ENCODE results near the gene SORBS1. TPM values are rescaled to one million over a fixed set of nuclear protein-coding genes. Genes with fewer than 3 reads are reported as not detected.

SORBS1 gene
- total and polyA plus RNA-seq, 8 donors, result 11.4 to 25.6 (median 16.8) TPM

DNA sequence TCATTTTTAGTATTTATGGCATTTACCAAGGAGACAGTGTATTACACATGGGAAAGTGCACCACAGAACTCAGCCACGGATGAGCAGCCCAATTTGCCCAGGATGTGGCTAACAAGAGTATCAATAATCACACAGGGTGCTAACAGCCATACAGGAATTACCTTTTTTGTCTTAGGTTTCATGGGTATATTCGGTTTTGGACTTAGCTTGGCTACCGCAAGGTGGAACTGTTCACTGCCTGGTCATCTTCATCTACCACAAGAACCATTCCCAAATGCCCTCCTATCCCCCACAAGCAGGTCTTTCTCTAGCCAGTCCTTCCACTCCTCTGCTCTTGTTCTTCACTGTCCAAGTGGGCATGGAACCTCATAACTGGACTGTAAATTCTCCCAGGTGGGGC, 276.4 kb downstream of the SORBS1 start:
- no peak overlapping the region for H3K4me3 ChIP-seq
- H3K9me3 ChIP-seq, result no peaks in the 10 kb centered on the region
- TF ChIP-seq, protein P1, sequence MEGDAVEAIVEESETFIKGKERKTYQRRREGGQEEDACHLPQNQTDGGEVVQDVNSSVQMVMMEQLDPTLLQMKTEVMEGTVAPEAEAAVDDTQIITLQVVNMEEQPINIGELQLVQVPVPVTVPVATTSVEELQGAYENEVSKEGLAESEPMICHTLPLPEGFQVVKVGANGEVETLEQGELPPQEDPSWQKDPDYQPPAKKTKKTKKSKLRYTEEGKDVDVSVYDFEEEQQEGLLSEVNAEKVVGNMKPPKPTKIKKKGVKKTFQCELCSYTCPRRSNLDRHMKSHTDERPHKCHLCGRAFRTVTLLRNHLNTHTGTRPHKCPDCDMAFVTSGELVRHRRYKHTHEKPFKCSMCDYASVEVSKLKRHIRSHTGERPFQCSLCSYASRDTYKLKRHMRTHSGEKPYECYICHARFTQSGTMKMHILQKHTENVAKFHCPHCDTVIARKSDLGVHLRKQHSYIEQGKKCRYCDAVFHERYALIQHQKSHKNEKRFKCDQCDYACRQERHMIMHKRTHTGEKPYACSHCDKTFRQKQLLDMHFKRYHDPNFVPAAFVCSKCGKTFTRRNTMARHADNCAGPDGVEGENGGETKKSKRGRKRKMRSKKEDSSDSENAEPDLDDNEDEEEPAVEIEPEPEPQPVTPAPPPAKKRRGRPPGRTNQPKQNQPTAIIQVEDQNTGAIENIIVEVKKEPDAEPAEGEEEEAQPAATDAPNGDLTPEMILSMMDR (IDR thresholded peaks at IDR 0.05), result no peak
- H3K27me3 ChIP-seq, result no peaks in the 10 kb centered on the region
- no peak for DNase-seq
- no peaks in the 10 kb centered on the region for H3K36me3 ChIP-seq
- 87 to 88% methylated on average over 3 of the region's 3 CpGs for WGBS, 2 donors
- intact Hi-C loops (cut with DNase I), result no loop called here
- FAIRE-seq, result no peak
- peaks cover 7 to 18% (median 12%) of the 10 kb centered on the region in 3 donors for H3K4me1 ChIP-seq
- ATAC-seq, result no peak
- no peak overlapping the region for H3K27ac ChIP-seq

DNA sequence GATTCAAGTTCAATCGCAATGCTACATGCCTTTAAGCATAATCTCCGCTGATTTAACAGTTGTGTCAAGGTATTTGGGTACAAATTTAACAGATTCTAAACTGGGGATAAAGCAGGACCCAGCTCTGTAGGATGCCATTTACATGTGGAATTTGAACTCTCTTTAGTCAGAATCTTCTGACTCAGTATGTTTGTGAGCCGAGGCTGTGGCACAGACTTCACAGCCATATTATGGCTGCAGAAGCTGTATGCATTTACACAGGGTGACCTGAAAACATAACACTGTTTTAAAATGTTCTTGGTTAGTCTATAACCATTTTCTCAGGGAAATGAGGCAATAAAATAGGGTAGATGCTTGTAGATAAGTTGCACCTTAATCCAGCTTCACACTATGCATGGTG, 279.1 kb downstream of the SORBS1 start:
- H3K4me3 ChIP-seq, result no peak overlapping the region
- no peak overlapping the region for H3K27ac ChIP-seq
- no peaks in the 10 kb centered on the region for H3K27me3 ChIP-seq
- intact Hi-C loops (cut with DNase I), result no loop called here
- no peak for FAIRE-seq
- H3K4me1 ChIP-seq, result peaks cover 0 to 16% (median 0%) of the 10 kb centered on the region in 3 donors
- ATAC-seq, result no peak
- no peak for DNase-seq
- TF ChIP-seq, protein P1 (IDR thresholded peaks at IDR 0.05), result no peak
- H3K36me3 ChIP-seq, result no peaks in the 10 kb centered on the region
- 90 to 93% methylated on average over 3 of the region's 3 CpGs for WGBS, 2 donors
- no peaks in the 10 kb centered on the region for H3K9me3 ChIP-seq

DNA sequence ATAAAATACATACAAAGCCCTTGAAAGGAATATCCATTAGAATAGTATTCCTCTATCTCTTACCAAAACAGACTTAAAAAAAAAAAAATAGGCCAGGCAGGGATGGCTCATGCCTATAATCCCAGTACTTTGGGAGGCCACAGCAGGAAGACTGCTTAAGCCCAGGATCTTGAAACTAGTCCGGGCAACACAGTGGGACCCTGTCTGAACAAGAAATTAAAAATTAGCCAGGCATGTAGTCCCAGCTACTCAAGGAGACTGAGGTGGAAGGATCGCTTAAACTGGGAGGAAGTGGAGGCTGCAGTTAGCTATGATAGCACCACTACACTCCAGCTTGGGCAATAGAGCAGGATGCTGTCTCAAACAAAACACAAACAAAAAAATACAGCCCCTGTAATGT, 280.0 kb downstream of the SORBS1 start:
- WGBS, 2 donors, result 92 to 95% methylated on average over 2 of the region's 2 CpGs
- Histone ChIP-seq H3K27me3 (no peaks in the 10 kb centered on the region), H3K36me3 (no peaks in the 10 kb centered on the region), H3K4me1 (peaks cover 0 to 22% (median 0%) of the 10 kb centered on the region in 3 donors), H3K9me3 (no peaks in the 10 kb centered on the region), H3K4me3 (no peak overlapping the region), H3K27ac (no peak overlapping the region)
- no peak for DNase-seq
- intact Hi-C loops (cut with DNase I), result no loop called here
- no peak for ATAC-seq
- no peak for FAIRE-seq
- TF ChIP-seq, protein P1 (IDR thresholded peaks at IDR 0.05), result no peak

DNA sequence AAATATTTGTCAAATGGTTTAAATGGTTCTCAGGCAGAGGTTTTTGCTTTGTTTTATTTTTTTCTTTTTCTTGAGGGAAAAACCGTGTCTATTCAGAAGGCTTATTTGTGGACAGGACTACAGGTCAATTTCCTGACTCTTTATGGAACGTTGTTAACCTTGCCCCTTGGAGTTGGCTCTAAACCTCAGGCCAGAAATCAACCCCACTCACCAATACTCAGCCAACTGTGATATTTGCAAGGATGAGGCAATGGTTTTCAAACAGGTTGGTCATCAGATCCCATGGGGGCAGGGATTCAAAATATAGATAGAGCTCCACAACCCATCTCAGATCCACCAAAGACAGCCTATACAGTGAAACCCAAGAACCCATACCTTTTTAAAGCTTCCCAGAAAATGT, 280.5 kb downstream of the SORBS1 start:
- no peak overlapping the region for H3K27ac ChIP-seq
- TF ChIP-seq, protein P1 (IDR thresholded peaks at IDR 0.05), result no peak
- H3K4me3 ChIP-seq, result no peak overlapping the region
- peaks cover 0 to 28% (median 0%) of the 10 kb centered on the region in 3 donors for H3K4me1 ChIP-seq
- DNase-seq, result no peak
- H3K27me3 ChIP-seq, result no peaks in the 10 kb centered on the region
- FAIRE-seq, result no peak
- ATAC-seq, result no peak
- 55 to 59% methylated on average over 2 of the region's 2 CpGs for WGBS, 2 donors
- H3K36me3 ChIP-seq, result no peaks in the 10 kb centered on the region
- intact Hi-C loops (cut with DNase I), result no loop called here
- H3K9me3 ChIP-seq, result no peaks in the 10 kb centered on the region

DNA sequence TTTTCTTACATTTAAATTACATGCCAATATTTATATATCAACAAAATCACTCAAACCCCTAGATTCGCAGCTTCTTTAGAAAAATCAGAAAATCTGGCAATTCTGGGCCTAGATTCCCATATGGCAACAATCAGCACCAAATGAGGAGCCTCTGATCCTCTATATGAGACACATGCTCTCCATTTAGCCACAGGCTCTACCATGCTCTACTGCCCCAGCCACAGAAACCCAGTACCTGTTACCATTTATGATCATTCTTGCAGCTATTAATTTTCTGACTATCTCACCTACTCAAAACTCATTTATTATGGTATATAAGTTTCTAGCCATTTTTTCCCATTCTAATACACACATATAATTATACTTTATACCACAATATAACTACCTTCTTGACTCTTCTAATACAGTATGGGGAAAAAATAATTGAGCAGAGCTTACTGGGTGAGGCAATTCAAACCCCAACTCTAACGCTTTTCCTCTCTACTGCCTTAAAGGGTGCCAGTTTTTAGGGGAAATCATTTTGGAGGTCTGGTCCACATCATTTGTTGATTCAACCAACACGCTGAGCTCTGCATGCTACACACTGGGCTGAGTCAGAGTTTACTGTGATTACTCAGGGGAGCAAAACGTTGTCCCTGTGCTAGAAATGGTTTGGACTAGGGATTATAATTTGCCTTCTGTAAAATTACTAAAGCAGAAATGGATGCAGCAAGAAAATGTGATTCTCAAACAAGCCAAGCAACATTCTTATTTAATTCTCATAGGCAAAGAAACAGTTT, 281.9 kb downstream of the SORBS1 start:
- Histone ChIP-seq H3K4me3 (no peak overlapping the region), H3K4me1 (peaks cover 0 to 32% (median 0%) of the 10 kb centered on the region in 3 donors), H3K9me3 (no peaks in the 10 kb centered on the region), H3K36me3 (no peaks in the 10 kb centered on the region), H3K27me3 (no peaks in the 10 kb centered on the region), H3K27ac (peak overlapping the region in 2 of 4 donors; percentile 3 to 12)
- TF ChIP-seq, protein P1 (IDR thresholded peaks at IDR 0.05), result no peak
- FAIRE-seq, result no peak
- intact Hi-C loops (cut with DNase I), result no loop called here
- DNase-seq, result no peak
- peak in 3 of 4 donors; percentile 36 to 47 (median 46) for ATAC-seq
- WGBS, 2 donors, result 82 to 87% methylated on average over 4 of the region's 4 CpGs

Measured in pancreas (tissue), 10 donors.